ENCODE data around the gene ATXN7. TPM values are rescaled to one million over a fixed set of nuclear protein-coding genes. Genes with fewer than 3 reads are reported as not detected.

Gene ATXN7
- total and polyA plus RNA-seq, 2 of the 13 experiments (the other 11 are each of a cell fraction or from before 2014, with no cell fraction given): 13.8 to 20.0 TPM

GRCh38 chr3:64023187-64023860, 159.7 kb downstream of the ATXN7 start, which contains the start of gene PSMD6 (continued):
- TF ChIP-seq HHEX (CRISPR knock-in tag; IDR thresholded peaks at IDR 0.05) (no peak), MAF1 (CRISPR knock-in tag; IDR thresholded peaks at IDR 0.05; ENCODE audit: borderline replicate concordance) (peak; percentile 64; the same call in 1 of the 2 replicates), NFKB2 (CRISPR knock-in tag; IDR thresholded peaks at IDR 0.05; ENCODE audit: borderline replicate concordance) (peak; percentile 94; the same call in 1 of the 2 replicates), HNRNPL (IDR thresholded peaks at IDR 0.05; ENCODE audit: low read depth, low read length) (no peak), CSRNP2 (CRISPR knock-in tag; conservative IDR thresholded peaks at IDR 0.05; ENCODE audit: low read depth) (no peak), ZFYVE20 (CRISPR knock-in tag; IDR thresholded peaks at IDR 0.05; ENCODE audit: borderline replicate concordance, low read depth) (no peak), ZNF780A (CRISPR knock-in tag; IDR thresholded peaks at IDR 0.05) (no peak), ARID2 (CRISPR knock-in tag; IDR thresholded peaks at IDR 0.05; ENCODE audit: borderline replicate concordance) (peak; percentile 72; the same call in 1 of the 2 replicates), KLF13 (CRISPR knock-in tag; IDR thresholded peaks at IDR 0.05) (0 out of 2 replicates have a peak, but pooled peaks have one; percentile 24), ZNF30 (CRISPR knock-in tag; IDR thresholded peaks at IDR 0.05) (no peak), SP140L (CRISPR knock-in tag; IDR thresholded peaks at IDR 0.05; ENCODE audit: borderline replicate concordance) (peak; percentile 47; the same call in 1 of the 2 replicates), NR2C2 (CRISPR knock-in tag; IDR thresholded peaks at IDR 0.05; ENCODE audit: borderline replicate concordance) (peak; percentile 65), ASH2L (IDR thresholded peaks at IDR 0.05; ENCODE audit: insufficient read length, low read depth, low read length) (peak; percentile 97)
- TF ChIP-seq, protein P1, sequence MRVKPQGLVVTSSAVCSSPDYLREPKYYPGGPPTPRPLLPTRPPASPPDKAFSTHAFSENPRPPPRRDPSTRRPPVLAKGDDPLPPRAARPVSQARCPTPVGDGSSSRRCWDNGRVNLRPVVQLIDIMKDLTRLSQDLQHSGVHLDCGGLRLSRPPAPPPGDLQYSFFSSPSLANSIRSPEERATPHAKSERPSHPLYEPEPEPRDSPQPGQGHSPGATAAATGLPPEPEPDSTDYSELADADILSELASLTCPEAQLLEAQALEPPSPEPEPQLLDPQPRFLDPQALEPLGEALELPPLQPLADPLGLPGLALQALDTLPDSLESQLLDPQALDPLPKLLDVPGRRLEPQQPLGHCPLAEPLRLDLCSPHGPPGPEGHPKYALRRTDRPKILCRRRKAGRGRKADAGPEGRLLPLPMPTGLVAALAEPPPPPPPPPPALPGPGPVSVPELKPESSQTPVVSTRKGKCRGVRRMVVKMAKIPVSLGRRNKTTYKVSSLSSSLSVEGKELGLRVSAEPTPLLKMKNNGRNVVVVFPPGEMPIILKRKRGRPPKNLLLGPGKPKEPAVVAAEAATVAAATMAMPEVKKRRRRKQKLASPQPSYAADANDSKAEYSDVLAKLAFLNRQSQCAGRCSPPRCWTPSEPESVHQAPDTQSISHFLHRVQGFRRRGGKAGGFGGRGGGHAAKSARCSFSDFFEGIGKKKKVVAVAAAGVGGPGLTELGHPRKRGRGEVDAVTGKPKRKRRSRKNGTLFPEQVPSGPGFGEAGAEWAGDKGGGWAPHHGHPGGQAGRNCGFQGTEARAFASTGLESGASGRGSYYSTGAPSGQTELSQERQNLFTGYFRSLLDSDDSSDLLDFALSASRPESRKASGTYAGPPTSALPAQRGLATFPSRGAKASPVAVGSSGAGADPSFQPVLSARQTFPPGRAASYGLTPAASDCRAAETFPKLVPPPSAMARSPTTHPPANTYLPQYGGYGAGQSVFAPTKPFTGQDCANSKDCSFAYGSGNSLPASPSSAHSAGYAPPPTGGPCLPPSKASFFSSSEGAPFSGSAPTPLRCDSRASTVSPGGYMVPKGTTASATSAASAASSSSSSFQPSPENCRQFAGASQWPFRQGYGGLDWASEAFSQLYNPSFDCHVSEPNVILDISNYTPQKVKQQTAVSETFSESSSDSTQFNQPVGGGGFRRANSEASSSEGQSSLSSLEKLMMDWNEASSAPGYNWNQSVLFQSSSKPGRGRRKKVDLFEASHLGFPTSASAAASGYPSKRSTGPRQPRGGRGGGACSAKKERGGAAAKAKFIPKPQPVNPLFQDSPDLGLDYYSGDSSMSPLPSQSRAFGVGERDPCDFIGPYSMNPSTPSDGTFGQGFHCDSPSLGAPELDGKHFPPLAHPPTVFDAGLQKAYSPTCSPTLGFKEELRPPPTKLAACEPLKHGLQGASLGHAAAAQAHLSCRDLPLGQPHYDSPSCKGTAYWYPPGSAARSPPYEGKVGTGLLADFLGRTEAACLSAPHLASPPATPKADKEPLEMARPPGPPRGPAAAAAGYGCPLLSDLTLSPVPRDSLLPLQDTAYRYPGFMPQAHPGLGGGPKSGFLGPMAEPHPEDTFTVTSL (CRISPR knock-in tag; IDR thresholded peaks at IDR 0.05; ENCODE audit: borderline replicate concordance): peak; percentile 72
- TF ChIP-seq, protein P2, sequence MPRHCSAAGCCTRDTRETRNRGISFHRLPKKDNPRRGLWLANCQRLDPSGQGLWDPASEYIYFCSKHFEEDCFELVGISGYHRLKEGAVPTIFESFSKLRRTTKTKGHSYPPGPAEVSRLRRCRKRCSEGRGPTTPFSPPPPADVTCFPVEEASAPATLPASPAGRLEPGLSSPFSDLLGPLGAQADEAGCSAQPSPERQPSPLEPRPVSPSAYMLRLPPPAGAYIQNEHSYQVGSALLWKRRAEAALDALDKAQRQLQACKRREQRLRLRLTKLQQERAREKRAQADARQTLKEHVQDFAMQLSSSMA (CRISPR knock-in tag; IDR thresholded peaks at IDR 0.05): no peak
- TF ChIP-seq, protein P3, sequence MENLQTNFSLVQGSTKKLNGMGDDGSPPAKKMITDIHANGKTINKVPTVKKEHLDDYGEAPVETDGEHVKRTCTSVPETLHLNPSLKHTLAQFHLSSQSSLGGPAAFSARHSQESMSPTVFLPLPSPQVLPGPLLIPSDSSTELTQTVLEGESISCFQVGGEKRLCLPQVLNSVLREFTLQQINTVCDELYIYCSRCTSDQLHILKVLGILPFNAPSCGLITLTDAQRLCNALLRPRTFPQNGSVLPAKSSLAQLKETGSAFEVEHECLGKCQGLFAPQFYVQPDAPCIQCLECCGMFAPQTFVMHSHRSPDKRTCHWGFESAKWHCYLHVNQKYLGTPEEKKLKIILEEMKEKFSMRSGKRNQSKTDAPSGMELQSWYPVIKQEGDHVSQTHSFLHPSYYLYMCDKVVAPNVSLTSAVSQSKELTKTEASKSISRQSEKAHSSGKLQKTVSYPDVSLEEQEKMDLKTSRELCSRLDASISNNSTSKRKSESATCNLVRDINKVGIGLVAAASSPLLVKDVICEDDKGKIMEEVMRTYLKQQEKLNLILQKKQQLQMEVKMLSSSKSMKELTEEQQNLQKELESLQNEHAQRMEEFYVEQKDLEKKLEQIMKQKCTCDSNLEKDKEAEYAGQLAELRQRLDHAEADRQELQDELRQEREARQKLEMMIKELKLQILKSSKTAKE (CRISPR knock-in tag; IDR thresholded peaks at IDR 0.05; ENCODE audit: borderline replicate concordance): no peak

Data from HepG2 (cell line).